Left renal pelvis (tissue), 4 donors: ENCODE measurements around the gene GPR37L1. TPM values are rescaled to one million over a fixed set of nuclear protein-coding genes. Genes with fewer than 3 reads are reported as not detected.

Experiments
- DNase-seq, 4 donors: peaks; one replicate each; pipeline ENCODE4 v3.0.0-alpha.2; 2013; ENCODE audit warnings: low read depth in 4 of 4, low spot score in 3 of 4
- polyA plus RNA-seq, 4 donors: library from polyadenylated mRNA; unstranded; fragments of 120-200 nt; gene quantifications; one replicate each; pipeline ENCODE4 v1.2.1, GENCODE V29; 2013; ENCODE audit not compliant: insufficient read length in 4 of 4

GPR37L1 gene, protein sequence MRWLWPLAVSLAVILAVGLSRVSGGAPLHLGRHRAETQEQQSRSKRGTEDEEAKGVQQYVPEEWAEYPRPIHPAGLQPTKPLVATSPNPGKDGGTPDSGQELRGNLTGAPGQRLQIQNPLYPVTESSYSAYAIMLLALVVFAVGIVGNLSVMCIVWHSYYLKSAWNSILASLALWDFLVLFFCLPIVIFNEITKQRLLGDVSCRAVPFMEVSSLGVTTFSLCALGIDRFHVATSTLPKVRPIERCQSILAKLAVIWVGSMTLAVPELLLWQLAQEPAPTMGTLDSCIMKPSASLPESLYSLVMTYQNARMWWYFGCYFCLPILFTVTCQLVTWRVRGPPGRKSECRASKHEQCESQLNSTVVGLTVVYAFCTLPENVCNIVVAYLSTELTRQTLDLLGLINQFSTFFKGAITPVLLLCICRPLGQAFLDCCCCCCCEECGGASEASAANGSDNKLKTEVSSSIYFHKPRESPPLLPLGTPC
- polyA plus RNA-seq: under 1 TPM; 0.07 to 0.16 (median 0.07) TPM

DNA sequence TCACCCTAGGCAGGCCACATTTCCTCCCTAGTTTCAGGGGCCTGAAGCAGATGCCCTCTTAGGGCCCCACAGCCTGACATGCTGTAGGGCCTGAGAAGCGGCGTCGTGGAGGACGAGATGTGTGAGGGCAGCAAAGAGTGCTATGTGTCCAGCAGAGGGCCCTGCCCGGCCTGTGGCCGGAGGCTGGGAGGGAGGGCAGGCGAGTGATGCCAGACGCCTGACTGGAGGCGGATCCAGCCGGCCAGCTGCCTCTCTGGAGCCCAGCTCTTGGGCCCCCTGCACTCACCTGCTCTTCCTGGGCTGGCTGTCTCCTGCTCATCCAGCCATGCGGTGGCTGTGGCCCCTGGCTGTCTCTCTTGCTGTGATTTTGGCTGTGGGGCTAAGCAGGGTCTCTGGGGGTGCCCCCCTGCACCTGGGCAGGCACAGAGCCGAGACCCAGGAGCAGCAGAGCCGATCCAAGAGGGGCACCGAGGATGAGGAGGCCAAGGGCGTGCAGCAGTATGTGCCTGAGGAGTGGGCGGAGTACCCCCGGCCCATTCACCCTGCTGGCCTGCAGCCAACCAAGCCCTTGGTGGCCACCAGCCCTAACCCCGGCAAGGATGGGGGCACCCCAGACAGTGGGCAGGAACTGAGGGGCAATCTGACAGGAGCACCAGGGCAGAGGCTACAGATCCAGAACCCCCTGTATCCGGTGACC, at the start of gene GPR37L1:
TSS of gene GPR37L1 (plus strand) at position 279 of the 697 bp plus-strand sequence. CDS start at position 326, 47 bp downstream.
- DNase-seq: no peak

DNA sequence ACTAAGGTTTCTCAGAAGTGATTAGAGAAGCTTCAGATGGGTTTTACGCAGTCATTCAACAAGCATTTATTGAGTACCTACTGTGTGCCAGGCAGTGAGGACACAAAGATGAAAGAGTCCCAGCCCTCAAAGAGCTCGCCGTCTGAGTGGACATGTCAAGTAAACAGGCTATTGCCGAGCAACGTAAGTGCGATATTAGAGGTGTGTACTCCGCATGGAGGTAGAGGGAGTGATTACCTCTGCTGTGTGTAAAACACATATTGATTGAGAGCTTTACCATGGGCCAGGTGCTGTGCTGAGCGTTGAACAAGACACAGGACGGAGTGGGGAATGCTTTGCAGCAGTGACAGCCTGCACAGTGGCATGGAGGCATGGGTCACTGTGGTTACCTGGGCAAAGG, 49.5 kb upstream of the GPR37L1 start:
- DNase-seq: no peak

DNA sequence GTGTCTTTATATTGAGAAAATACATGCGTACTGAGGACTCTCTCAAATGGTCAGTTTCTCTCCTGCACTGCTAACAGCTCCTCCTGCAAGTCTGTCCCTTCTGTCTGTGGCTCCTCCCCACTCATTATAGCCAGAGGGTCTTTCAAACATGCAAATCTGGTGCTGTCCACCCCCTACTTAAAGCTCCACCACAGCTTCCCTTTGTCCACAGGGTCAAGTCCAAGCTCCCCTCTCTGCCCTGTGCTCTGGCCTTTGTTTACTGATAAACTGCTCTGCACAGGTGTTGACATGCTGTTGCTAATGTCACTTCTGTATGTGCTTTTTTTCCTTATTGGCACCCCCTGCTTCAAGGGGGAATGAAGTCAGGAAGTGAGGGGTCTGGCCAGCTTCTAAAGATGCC, 47.7 kb upstream of the GPR37L1 start:
- no peak for DNase-seq

DNA sequence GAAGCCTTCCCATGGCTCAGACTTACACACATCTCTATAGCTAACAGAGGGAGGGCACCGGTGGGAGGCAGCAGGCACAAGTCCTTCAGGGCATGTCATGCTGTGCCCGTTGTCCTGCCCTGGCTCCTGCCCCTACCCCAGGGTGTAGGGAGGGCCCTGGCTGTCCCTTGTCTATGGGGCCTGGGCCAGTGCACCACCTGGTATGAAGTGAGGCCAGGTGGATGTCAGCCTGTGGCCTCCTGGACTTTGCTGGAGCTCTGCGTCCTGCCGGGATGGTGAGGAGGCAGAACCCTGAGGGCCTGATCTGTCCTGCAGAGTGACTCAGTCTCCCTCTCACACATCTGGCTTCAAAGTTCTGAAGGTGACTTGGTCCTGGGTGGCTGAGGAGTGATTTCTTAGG, 47.3 kb upstream of the GPR37L1 start:
- DNase-seq: no peak

DNA sequence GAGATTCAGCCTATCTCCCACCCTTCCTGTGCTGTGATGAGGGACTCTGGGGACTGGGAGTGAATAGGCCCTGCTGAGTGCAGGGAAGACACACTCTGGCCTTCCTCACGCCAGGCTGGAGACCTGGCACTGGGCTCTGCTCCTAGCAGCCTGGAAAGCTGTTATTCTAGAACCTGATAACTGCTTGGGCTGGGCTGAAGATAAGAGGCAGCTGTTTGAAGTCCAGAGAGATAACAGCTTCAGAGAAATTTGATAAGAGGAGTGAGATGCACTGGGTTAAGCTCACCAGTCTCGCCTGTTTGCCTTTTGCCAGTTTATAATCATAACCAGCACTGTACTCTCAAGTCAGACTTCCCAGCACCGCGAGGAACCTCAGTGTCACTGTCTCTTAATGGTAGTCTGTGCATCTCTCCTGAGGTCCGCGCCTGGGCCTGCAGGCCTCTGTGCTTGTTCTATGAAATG, 46.6 kb upstream of the GPR37L1 start:
- no peak for DNase-seq

DNA sequence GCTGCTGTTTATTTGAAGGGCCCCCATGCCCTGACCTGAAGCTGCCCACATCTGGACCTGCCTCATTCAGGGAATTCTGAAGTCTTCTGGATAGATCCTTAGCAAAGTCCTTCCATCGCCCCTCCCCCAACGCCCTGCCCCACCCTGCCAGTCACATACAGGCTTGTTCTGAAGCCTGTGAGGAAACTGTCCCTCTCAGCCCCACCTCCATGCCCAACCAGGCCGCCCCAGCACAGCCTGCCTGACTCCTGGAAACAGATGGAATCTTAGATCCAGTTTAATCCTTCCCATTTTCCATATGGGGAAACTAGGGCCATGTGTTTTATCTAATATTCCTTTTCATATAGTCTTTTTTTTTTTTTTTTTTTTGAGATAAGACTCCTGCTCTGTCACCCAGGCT, 44.5 kb upstream of the GPR37L1 start:
- no peak for DNase-seq

DNA sequence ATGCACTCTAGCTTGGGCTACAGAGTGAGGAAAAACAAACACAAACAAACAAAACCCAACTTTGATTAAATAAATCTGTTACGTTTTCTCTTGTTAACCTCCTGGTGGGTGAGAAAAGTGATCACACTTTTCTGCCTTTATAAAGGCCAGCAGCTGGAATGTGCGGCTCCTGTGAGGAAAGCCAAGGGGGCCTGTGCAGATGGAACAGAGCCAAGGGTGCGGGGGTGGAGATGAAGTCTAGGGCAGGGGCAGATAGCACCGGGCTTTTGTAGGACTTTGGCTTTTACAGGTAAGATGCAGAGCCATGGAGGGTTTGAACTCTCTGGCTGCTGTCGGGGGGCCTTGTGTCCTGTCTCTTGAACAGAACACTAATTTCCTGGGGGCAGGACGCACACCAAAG, 40.7 kb upstream of the GPR37L1 start:
- no peak for DNase-seq

DNA sequence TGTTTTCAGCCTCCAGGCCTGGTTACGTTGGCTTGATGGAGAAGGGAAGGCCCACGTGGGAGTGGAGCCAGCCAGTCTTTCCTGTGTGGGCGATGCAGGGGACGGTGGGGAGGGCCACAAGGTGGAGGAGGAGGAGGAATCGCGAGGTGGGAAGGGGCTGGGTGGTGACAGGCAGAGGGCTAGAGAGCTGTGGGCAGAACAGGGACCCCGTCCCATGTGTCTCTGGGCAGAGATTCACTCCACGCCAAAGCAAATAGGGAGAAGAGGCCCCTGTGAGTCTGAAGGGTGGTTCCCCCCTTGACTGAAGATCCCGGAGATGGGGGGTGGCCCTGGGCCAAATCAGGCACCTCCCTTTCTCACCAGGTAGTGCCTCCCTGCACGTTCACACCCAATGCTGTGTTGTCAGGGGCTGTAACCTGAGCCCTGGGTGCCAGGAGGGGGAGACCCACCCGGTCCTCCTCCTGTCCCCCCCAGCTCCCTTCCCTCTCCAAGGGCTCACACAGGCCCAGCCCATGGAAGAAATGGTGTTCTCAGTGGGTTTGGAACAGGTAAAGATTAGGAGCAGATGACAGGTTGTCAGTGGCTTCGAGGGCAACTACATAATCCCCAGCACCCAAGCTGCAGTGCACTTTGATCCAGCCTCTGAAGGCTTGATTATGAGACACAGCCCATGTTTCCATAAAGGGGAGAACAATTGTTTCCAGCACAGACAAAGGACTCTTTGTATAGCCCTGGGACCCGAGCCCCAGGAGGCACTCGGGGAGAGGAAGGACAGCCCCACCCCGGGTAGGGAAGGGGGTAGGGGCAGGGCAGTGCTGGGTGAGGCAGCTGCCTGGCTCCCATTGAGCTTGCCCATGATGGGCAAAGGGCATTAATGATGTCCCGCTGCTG, 37.7 kb upstream of the GPR37L1 start:
- no peak for DNase-seq

DNA sequence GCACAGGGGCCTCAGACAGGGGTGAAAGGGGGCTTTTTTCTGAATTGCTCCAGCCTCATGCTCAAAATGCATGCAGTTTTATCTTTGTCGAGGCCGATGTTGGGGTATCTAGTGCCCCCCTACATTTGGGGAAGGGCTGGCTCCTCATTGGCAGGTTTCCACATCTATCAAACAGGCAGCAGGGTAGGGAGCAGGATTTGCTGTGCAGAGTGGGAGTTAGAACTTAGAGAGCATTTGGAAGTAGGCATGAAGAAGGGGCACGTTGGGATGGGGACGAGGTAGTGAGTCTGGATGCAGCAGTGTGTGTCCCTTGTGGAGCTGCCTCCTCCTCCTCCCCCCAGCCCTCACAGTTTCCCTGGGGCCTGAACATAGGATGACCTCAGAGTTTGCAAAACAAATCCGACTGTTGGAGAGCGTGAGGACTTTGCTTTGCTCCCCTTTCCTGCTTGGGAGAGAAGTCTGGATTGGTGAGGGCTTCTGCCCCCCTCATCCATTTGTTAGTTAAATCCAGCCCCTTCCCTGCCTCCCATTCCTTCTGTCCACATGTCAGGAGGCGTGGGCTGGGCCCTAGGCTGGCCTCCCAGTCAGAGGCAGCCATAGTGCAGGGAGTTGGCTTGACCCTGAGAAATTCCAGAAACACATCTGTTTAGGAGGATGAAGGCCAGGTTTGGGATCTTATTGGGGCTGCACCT, 36.9 kb upstream of the GPR37L1 start:
- DNase-seq: no peak

DNA sequence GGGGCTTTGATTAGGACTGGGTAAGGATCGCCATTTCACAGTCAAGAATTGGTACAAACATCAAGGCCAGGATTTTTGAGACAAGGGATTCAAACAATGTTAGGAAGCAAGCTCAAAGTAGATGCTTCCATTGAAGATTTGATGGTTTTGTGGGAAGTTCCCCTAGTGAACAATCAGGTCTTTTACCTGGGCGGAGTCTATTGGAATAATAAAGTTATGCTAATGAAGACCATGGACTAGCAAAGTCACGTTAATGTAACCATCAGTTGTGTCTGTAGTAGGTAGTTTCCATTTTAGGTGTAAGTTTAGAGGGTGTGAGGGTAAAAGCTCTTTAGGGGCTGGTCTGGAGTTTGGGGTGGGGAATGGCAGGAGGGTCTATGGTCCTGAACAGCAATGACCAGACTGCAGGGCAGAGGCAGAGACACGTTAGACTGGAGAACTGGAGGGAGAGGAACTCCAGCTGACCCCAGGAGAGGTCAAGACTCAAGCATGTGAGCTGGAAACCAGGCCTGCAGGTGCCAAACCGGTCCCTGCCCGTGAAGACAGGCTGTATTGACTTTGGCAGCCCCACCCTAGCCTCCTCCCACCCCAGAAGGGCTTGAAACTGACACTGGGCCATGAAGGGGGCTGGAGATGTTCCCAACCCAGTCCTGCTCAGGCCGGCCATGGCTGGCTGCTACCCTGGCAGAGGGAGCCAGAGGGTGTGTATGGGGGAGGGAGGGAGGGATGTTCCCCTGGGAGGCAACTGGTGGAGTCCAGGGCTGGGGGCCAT, 36.0 kb upstream of the GPR37L1 start:
- DNase-seq: no peak

DNA sequence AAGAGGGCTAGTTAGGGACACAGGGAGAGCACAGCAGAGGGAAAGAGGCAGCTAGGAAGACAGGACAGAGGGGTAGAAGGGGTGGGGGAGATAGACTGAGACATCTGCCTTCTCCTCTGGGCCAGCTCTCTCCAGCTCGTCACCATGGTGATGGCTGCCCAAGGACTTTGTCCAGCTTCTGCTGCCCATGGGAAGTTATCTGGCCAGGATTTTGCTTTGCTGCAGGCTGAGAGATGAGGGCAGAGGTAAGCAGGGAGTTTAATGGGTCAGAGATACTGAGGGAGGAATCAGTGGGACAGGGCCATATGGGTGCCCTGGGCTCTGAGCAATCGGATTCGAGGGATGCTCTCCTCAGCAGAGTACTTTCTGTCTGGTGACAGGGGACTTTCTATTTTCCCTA, 34.5 kb upstream of the GPR37L1 start:
- DNase-seq: no peak

DNA sequence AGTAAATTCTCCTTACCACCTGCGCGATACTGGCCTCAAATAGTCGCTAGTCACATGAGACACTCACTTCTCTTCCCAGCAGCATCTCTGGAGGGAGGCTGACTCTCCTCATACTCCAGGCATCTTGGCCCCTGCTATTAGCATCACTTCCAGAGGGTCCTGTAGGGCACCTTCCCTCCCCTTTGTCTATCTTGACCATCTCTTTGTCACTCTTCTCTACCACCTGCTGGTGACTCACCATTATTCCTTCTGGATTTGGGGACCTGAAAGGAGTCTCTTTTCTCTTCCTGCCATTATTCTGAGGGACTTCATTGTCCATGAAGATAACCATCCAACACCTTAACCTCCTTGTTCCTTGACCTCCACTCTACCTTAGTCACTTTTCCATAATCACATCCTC, 31.7 kb upstream of the GPR37L1 start:
- no peak for DNase-seq

DNA sequence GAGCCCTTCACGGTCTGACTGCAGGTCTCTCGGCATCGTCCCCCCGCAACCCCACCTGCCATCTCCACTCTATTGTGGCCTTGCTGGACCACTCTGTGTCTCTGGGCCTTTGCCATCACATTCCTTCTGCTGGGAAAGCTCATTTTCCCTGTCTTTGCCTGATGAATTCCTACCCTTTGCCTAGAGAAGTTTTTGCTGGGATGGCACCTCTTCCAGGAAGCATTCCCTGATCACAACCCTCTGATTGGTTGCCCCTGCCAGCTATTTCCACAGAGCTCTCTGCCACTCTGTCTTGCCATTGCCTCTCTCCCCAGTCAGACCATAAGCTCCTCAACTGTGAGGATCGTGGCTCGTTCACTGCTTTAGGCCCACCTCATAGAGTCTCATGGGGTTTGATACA, 28.9 kb upstream of the GPR37L1 start:
- no peak for DNase-seq

DNA sequence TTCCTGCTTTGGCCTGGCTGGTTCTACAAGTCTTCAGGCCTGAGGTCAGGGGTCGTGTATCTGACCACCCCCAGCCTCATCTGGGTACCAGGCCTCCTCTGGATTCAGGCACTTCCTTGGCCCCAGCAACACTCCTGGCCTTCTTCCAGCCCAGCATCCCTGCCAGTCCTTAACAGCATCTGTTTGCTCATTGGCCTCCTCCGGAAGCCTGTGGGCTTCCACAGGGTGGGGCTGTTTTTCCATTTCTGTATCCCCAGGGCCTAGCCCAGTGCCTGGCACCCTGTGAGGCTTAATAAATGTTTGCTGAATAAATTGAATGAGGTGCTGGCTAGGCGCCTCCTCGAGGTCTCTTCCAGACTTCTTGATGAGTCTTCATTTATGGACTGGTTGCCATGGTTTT, 21.5 kb upstream of the GPR37L1 start:
- DNase-seq: no peak

DNA sequence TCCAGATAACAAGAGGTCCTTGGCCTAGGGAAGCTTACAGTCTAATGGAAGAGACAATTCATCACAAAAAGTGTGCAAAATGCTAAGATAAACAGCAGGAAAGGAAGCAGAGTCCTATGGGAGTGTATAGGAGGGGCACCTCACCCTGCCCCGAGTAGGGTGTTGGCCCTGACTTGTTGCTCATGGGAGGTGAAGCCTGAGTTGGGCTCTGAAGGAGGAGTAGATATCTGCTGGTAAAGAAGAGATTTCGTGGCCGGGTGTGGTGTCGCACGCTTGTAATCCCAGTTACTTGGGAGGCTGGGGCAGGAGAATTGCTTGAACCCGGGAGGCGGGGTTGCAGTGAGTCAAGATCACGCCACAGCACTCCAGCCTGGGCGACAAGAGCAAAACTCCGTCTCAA, 18.6 kb upstream of the GPR37L1 start:
- no peak for DNase-seq

DNA sequence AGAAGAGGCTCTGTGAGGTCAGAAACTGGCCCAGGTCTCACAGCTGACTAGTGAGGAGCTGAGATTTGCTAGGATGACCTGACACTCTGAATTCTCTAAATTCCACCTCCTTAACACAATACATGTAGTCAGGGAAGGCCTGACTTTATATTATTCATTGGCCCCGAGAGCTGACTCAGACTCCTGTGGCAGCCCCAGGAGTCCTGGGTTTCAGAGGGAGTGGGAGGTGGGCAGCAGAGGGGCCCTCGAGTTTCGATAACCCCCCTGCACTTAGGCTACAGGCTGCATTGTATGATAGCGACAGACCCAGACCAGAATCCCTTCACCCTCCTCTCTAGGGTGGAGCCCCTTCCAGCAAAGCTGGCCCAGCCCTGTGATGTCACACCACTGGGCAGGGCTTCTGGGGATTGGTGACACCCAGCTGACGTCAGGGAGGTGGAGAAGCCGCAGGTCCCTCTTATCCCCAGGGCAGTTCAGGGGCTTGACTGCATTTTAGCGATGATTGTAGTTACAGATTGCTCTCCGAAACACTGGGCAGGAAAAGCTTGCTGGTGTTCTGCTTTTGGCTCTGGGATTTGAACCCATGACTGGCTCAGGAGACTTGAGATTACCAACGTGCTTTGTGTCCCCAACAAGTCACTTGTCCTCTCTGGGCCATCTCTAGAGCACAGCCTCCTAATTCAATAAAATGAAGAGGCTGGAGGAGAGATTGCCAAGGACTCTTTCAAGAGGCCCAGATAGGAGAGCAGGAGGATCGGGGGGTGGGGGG, 17.0 kb upstream of the GPR37L1 start:
- no peak for DNase-seq

DNA sequence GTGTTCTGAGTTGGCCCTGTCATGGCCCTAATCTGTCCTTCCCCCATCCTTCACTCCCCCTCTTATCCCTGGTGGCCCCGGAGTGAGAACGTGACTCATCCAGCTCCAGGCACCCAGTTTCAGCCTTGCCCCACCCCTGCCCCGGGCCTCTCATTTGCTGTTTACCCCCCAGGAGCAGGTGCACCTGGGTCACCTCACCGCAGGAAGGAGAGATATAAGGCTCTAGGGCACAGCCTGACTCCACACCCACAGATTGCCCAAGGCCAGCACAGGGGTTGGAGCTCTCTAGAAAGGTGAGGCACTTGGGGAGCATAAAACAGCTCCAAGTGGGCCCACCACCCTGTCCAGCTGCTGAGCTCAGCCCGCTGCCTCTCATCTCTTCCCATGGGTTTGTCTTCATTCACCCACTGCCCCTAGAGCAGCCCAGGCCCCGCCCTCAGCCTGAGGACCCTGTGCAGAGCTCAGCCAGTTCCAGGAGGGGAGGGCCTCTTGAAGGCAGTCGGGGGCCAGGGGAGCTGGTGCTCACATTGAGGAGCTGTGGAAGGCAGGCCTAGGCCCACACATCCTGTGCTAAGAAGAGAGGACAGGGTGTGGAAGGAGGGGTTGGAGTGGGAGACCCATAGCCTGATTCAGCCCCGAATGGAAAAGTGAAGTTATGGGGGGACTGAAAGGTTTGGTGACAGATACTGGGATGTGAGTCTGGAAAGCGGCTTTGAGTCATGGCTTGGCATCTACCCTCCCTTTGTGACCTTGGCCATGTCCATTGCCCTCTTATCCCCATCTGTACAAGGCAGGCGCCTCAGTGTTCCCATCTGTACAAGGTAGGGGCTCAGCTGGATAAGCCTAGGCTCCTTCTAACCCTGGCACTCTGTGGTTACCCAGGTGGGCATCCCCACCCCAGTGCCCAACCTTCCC, 16.1 kb upstream of the GPR37L1 start:
- DNase-seq: no peak

DNA sequence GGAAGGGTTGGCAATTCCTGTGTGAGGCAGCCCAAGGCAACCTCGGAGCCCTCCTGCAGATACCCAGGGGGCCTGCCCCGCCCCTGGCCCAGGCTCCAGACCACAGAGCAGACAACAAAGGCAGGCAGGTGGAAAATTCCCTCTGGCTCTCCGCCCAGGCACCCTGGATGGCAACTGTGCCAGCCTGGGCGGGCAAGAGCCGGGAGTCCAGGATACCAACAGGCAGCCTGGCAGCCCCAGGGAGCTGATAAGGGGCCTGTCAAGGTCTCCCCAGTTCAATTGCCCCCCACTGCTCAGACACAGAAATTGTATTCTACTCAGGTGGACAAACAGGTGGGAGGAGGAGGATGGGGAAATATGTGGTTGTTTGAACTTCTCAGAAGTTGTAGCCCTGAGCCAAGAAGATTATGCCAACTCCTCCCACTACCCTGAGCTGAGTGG, 15.4 kb upstream of the GPR37L1 start:
- DNase-seq: no peak
